Umbilical cord (tissue), 2 donors: ENCODE results near the gene ME3. TPM values are rescaled to one million over a fixed set of nuclear protein-coding genes. Genes with fewer than 3 reads are reported as not detected.

Experiments
- DNase-seq: peaks from one replicate; pipeline ENCODE4 v3.0.0-alpha.2; 2015; ENCODE audit warnings: low spot score
- total RNA-seq: library from RNA; depleted of rRNA; stranded (reverse); fragments of >200 nt; gene quantifications from one replicate; pipeline ENCODE4 v1.2.3, GENCODE V29; 2014; ENCODE audit warnings: low replicate concordance; ENCODE audit not compliant: insufficient read depth

ME3 gene
- total RNA-seq, 1 donor from 2014 or later = 37.6 TPM

DNA sequence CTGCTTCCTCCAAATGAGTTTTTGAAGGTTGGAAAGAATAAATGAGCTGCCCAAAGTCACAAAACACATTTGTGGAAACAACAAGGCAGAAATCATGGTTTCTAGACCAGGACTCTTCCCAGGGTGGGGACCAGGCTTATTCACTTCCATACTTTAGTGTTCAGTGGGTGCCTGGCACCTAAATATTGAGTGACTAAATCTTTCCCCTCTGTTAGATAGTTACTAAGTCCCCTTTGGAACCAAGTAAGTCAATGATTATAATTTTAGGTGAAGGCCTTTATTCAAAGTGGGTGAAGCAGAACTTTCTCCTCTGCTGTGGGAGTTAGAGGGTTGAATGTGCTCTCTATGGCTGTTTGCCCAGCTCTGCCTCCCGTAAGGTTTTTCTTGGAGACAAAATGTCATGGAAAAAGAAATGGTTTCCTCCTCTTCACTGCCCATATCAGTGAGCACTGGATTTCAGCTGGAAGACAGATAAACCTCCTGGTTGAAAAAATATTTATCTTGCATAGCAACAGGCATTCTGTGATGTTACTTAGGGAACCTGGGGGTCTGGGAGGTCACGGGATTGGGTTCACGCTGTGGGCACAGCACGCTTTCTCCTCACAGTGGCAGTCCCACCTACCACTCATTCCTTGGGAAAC, 179.9 kb downstream of the ME3 start:
- peak; percentile 72 for DNase-seq

DNA sequence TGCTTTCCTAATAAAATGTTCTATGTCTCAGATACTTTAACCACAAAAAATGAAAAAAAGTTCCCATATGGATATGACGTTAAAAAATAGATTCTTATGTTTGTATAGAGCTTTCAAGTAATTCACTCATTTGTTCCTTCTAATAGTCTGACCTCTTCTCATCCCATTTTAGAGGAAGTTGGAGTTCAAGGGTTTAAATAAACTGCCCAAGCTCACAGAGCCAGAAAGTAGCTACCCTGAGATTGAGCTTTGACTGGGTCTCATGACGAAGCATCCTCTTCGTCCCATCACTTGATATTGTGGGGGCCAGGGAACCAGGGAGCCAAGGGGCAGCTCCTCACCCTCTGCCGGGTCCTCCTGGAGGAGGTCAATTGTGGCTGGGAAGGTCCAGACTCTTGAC, 181.4 kb downstream of the ME3 start:
- DNase-seq = peak; percentile 51

DNA sequence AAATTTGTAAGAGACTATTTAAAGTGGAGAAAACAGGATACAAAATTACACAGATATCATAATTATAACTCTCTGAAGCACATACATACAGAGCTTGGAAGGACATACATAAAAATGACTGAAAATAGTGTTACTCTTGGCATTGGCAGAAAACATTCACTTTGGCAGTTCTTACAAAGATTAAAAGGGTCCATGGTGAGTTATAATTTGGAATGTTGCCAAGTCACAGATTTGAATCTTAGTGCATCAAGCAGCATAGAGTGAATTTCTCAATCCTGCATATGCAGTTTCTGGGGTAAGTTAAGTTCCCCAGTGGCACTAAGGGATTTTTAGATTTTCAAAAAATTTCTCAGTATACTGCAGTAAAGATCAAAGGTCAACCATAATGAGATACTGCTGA, 181.8 kb downstream of the ME3 start:
- peak; percentile 61 for DNase-seq

DNA sequence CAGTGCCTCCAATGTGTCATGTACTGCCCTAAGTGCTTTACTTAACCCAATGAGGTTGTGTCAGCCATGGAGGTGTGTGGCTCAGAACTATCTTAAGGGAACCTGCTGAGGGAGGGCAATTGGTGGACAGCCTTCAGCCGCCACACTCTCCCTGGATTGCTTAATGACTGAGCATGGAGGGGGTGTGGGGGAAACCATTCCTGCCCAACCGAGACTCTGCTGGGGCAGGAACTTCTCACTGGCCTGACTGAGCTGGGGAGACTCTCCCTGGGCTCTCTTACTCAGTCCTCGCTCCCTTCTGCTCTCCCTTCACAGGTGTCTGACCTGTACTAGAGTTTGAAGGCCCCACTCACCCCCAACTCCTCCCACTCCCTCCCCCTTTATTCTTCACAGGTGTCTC, 183.0 kb downstream of the ME3 start:
- DNase-seq = no peak

DNA sequence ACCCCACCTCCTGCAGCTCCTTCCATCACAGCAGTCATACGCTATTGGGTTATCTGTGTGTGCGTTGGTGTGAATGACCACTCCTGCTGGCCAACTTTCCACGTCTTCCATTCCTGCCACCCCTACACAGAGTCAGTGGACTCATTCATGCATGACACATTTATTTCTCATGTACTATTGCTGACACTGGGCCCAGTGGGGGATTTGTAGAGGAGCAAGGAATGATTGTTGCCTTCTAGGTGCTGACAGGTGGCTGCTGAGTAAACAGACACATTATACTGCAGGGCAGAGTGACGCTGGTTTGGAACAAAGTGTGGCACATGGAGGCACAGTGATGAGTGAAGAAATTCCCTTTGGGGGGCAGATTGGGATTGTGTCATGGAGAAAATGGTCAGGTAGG, 183.9 kb downstream of the ME3 start:
- no peak for DNase-seq

DNA sequence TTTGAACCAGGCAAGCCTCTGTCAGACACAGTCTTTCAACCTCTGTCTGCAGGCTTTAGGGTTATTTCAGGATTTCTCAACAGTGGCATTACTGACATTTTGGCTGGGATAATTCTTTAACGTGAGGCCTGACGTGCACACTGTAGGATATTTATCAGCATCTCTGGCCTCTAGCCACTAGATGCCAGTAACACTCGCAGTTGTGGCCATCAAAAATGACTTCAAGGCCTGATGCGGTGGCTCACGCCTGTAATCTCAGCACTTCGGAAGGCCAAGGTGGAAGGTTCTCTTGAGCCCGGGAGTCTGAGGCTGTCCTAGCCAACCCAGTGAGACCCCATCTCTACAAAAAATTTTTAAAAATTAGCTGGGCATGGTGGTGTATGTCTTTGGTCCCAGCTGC, 184.7 kb downstream of the ME3 start:
- DNase-seq = no peak

DNA sequence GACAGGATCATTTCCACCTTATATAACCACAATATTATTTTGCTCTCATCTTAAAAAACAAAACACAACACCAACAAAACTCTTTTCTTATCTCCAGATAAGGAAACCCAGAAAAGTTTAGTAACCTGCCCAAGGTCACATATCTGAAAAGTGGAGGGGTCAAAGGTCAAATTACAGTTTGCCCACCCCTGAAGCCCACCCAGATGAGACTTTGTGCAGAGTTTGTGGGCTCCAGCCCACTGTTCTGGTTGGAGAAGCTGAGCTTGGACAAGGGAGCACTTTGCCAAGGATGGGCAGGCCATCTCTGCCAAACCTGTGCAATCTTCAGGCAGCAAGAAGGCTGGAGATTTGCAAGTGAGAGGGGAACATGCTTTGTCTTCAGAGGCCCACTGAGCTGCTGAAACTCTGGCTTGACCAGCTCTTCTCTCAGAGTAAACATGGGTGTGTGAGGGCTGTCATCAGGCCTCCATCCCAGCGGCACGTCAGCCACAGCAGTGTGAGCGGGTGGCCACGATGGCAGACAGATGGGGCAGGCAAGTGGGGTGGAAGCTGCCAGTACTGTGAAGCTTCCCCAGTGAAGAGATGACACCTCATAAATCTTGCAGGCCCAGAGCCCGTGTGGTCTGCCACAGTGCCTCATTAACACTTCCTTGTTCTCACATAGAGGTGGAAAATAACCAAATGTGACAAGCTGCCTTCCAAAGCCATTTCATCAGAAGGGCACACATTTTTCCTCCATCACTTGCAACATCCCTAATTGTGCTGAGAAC, 186.0 kb downstream of the ME3 start:
- DNase-seq = no peak

DNA sequence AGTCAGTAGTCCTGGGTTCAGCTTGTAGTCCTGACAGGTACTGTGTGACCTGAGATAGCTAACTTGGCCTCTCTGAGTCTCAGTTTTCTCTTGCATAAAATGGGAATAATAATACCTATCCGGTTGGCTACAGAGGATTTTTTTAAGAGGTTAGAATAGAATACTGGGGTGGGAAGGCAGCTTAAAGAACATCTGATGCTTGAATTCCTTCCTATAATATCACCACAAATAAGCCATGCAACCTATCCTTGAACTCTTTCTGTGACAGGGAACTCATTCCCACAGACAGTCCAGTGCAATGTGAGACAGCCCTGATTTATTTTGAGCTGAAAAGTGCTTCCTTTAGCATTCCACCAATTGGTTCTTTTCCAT, 187.6 kb downstream of the ME3 start:
- no peak for DNase-seq

DNA sequence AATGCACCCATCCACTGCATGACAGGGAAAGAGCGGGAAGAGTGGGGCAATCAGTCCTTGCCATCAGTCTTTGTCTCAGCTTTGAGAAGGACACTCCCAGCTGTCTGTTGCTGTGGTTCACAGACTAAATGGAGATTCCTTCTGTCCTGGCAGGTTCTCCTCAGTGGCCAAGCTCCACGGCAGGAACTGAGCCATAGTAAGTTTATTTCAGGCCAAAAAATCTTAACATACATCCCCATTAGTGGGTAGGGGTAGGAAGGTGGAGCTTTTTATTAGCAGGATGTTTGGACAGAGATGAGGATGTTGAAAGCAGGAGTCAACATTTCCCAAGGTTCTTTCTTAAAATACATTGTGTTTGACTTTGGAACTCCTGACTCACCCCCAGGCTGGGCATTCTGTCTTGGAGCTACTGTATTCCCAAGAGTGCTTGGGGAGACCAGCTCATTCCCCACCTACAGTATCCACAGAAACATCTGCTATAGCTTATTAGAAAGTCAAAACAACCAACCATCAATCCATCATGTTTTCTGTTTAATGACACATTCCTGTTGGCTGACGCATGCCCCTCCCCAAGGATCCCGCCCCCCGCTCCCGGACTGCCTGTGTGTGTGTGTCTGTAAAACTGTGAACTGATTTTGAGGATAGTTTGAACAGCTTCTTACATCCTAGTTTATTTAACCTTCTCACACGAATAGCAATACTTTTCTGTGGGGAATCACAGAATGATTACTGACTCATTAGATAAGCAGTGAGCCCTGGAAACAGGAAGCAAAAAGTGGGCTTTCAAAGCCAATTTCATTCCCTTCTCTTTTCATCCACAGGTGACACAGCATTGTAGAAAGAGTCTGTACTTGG, 188.2 kb downstream of the ME3 start:
- DNase-seq = peak; percentile 50

DNA sequence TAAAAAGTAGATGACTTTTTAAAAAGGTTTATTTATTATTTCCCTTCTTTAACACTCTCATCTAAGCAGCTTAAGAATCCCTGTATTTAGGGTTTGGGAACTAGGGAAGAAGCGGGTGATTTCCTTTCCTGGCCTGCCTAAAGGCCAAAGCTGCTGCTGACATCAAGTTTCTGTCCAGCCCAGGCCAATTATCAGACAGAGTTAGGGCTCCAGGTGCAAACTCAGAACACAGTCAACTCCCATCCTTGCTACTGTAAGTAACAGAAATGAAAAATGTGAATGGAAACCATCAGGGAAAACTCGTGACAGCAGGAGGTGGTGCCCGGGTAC, 188.8 kb downstream of the ME3 start:
- no peak for DNase-seq

DNA sequence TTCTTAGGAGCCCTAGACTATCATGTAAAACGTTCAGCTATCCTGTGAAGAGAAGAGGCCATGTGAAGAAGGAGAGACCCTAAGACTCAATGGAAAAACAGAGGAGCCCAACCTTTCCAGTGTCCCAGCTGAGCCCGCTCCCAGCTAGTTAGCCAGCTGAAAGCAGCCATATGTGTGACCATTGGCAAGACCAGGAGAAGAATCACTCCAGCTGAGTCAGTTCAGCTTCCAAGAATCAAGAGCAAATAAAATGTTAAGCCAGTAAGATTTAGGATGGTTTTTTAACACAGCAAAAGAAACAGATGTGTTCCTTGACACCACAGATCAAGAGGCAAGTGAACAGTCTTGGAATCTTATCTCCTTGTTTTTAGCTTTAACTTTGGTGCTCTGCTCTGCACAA, 189.7 kb downstream of the ME3 start:
- DNase-seq = peak; percentile 85

DNA sequence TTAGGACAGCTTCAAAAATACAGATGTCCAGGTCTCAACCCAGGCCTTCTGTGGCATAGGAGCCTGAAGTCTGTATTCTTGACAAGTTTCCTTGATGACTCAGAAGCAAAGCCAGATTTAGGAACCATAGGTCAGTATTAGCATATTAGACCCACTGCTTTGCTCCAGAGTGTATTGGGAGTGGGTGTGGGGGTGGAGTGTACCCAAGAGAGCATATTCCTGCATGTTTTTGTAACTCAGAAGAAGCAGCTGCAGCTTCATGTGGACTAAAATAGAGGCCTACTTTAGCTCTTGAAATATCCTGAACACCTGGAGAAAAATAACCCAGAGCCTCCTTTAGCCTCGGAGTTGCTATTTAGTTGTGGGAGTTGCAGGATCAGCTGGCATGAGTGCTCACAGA, 191.0 kb downstream of the ME3 start:
- no peak for DNase-seq

DNA sequence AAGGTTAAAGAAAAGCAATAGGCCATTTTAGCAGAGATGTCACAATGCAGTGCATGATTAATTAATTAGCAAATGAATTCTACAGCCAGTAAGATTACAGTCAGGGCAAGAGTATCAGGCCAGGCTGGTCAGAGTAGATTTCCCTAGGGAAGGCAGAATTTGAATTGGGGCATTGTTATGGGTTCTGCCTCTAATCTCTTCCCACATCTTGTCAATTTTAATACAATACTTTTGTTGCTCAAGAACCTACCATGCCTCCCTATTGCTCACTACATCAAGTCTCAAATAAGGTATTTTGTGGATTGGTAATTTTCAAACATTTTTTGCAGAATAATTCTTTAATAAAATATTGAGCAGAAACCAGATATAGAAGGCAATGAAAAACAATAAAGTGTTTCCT, 194.1 kb downstream of the ME3 start:
- DNase-seq = no peak

DNA sequence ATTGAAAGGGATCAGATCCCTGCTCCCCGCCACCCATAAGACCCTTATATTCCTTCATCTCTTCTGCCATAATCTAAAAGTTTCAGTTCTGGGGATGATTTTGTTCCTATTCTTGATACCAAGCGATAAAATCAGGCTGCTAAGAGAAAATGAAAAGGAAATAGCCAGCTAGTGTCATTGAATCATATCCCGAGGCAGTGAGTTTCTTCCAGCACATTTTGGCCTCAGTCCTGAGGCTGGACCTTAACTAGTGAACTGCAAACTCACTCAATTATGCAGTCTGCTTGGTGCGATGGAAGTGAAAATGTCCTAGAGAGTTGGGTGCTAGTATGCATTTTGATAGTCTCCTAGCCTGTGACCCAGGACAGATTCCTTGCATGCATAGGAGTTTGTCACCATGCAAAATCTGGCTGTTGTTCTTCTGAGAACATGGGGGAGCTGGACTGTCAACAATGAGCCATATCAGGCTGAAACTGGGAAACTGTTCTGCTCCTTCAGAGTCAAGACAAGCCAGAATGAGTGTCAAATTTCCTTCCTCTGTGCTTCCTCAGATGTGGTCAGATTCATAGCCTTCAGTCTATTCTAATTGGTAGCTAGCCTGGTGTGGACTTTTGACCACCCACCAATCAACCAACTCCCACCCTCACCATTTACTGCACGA, 194.8 kb downstream of the ME3 start:
- DNase-seq = no peak

DNA sequence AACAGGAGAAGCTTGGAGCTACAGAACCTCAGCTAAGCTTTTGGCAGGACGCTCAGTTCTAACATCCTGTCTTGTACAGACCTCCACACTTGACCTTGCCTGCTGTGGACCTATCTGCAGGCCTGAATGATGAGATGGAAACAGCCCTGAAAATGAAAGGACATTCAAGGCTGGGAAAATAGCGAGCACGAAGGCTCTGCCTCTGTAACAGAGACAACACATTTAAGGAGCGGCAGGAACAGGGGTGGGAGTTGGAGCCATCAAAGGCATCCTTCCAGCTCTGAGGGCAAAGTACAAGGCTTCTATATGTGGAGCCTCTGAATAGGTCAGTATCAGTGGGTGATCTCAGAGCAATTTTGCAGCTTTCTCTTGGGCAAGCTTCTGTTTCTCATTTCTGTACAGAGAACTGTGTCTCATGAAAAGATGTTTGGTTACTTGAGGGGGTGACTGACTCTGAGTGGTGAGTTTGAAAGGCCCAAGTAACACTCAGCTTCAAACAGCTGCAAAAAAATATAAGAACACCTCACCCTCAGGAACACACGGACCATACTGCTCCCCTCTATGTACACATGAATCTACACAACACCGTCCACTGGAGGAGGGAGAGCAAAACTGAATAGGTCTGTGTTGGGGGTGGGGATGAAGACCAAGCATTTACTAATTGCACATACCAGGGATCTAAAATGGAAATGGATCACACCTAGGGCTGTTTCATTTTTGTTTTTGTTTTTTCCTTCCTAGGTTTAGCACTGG, 196.1 kb downstream of the ME3 start:
- peak; percentile 42 for DNase-seq

DNA sequence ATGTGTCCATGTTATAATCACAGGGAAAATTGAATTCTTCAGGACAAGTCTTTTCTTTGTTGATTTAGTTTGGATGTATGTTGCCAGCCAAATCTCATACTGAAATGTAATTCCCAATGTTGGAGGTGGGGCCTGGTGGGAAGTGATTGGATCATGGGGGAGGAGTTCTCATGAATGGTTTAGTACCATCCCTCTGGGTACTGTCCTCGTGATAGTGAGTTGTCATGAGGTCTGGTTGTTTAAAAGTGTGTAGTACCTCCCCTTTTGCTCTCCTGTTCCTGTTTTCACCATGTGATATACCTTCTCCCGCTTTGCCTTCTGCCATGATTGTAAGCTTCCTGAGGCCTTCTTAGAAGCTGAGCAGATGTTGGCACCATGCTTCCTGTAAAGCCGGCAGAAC, 197.4 kb downstream of the ME3 start:
- DNase-seq = no peak

DNA sequence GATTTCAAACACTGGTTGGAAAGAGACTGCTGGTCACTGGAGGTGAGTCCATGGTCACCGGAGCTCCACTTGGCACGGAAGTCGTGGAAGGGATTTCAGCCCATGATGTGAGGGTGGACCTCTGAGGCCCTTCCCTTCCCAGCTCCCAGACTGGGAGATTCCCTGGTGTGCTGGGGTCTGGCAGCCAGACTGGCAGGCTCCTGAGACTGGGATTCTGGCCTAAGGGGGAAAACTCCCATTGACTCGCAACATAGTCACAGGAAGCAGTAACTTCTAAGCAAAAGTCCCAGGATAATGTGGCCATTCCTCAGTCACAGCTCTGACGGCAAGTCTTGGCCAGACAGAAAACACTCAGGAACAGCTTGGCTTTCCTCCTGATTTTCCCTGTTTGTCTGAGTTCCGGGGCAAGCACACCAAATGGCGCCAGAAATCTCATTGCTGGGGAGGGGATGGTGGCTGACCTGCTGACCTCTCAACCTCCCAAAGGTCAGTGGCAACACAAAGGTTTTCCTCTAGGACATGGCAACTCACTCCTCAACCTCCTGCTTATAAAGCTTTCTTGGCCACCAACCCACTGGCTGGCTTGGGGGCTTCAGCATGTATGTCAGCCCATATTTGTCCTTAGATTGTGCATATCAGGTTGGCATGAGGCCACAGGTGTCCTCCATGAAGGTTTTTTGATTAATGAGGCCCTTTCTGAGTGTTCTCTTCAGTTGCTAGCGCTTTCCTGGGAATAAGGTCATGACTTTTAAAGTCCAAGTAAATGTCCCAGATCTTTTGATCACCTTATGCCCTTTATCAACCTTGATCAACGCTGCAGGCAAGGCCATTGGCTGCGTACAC, 198.2 kb downstream of the ME3 start:
- no peak for DNase-seq

DNA sequence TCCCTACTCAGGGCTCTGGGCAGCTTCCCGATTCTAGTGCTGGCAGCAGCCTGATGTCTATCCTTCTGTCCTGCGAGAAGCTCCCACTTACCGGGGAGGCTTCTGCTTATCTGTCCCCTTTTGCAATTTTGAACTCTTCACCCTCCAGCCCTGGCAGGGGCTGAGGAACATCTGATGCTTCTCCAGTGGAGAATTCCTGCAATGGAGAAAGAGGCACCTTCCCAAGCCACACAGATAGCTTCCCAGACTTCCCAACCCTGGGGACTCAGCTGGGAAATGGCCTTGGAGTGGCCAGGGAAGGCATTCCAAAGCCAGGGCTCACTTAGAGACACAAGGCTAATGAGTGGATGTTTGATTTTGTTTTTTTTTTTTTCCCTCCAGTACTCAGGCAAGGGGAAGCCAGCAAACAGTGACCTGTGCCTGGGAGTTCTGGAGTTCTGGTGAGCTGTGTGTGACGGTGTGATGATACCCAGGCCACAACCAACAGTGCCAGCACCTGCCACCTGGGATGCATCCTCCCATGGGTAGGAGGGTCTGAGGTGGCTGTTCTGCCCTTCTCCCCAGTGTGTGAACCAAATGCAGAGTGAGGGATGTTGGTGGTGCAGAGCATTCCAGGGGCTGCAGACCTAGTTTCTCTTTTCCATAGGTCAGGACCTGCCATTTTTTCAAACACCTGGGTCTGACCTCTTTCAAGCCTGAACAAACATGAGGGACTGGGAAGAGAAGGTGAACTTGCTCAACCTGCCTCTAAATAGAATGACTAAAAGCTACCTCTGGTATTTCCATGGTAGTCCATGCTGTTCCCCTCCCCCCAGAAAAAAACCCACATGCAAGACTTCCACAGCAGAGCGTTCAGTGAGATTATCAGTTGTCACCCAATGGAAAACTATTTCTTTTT, 202.7 kb downstream of the ME3 start:
- DNase-seq = peak; percentile 38

DNA sequence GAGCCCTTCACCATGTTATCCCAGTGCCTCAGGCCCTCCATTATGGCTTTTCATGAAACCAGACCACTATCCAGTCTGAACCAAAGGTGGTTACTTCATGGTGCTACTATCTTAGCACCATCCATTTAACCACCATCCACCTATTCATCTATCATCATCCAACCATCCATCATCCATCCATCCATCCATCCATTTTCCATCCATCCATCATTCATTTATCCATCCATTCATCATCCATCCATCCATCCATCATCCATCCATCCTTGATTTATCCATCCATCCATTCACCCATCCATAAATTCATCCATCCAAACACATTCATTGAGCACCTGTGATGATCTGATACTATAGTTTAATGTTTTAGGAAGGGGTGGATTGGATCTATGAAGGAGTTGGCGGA, 204.2 kb downstream of the ME3 start:
- DNase-seq = no peak
